ENCODE results near the gene APBA1.

APBA1 gene

GRCh38 chr9:69572611-69573010 is 99.6 kb downstream of the APBA1 start:
- Histone ChIP-seq H3K4me1 (ENCODE audit: control insufficient read depth in 1 of 2, insufficient read depth in 1 of 2, low read depth in 1 of 2, low read length in 1 of 2) (no peaks in the 10 kb centered on the region), H3K9me3 (no peaks in the 10 kb centered on the region), H3K4me3 (ENCODE audit: low read depth in 1 of 2, low read length in 1 of 2) (no peak overlapping the region), H3K36me3 (no peaks in the 10 kb centered on the region), H3K27me3 (no peaks in the 10 kb centered on the region), H3K27ac (no peak overlapping the region)
- no peak for TF ChIP-seq CTCF (IDR thresholded peaks at IDR 0.05)

GRCh38 chr9:69571032-69571431 is 101.1 kb downstream of the APBA1 start:
- Histone ChIP-seq H3K27me3 (no peaks in the 10 kb centered on the region), H3K27ac (no peak overlapping the region), H3K4me3 (ENCODE audit: low read depth in 1 of 2, low read length in 1 of 2) (no peak overlapping the region), H3K4me1 (ENCODE audit: control insufficient read depth in 1 of 2, insufficient read depth in 1 of 2, low read depth in 1 of 2, low read length in 1 of 2) (no peaks in the 10 kb centered on the region), H3K9me3 (no peaks in the 10 kb centered on the region), H3K36me3 (no peaks in the 10 kb centered on the region)
- TF ChIP-seq CTCF (IDR thresholded peaks at IDR 0.05) = no peak

DNA sequence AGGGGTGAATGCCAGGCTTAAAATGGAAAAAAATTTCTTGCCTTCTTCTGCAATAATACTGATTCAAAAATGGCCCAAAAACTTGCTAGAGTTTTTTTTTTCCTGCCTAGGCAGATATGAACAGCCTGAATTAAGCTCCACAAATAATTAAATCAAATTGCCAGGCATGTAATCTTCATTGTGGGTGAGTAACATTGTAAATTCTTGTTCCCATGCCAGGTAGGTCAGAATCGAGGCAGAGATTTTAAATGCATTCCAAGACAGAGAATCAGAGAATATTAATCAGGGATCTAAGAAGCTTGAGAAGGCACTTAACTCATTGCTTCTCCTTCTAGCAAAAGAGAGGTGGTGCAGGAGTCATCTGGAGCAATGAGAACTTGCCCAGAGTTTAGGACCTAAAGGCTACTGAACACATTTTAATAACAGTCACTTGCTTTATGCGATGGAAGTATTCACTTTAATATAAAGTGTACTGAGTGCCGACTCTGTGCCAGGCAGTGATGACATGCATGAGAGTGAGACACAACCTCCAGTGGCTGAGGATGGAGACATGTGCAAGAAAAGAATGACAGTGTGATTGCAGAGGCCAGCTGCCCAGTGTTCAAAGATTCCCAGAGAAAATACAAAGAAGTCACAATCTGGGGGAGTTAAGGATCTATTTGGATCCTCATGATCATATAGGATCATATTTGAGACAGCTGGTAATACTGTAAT is 102.3 kb downstream of the APBA1 start:
- Histone ChIP-seq H3K27me3 (no peaks in the 10 kb centered on the region), H3K36me3 (no peaks in the 10 kb centered on the region), H3K4me1 (ENCODE audit: control insufficient read depth in 1 of 2, insufficient read depth in 1 of 2, low read depth in 1 of 2, low read length in 1 of 2) (no peaks in the 10 kb centered on the region), H3K27ac (no peak overlapping the region), H3K4me3 (ENCODE audit: low read depth in 1 of 2, low read length in 1 of 2) (no peak overlapping the region), H3K9me3 (no peaks in the 10 kb centered on the region)
- TF ChIP-seq CTCF (IDR thresholded peaks at IDR 0.05) = no peak

- Histone ChIP-seq H3K27me3 (no peaks in the 10 kb centered on the region), H3K4me1 (ENCODE audit: control insufficient read depth in 1 of 2, insufficient read depth in 1 of 2, low read depth in 1 of 2, low read length in 1 of 2) (no peaks in the 10 kb centered on the region), H3K27ac (no peak overlapping the region), H3K36me3 (no peaks in the 10 kb centered on the region), H3K4me3 (ENCODE audit: low read depth in 1 of 2, low read length in 1 of 2) (no peak overlapping the region), H3K9me3 (no peaks in the 10 kb centered on the region)
- no peak for TF ChIP-seq CTCF (IDR thresholded peaks at IDR 0.05)
Measured at GRCh38 chr9:69564557-69564956, 107.6 kb downstream of the APBA1 start.

- Histone ChIP-seq H3K27me3 (peaks cover 3% of the 10 kb centered on the region), H3K9me3 (no peaks in the 10 kb centered on the region), H3K36me3 (no peaks in the 10 kb centered on the region), H3K4me1 (ENCODE audit: control insufficient read depth in 1 of 2, insufficient read depth in 1 of 2, low read depth in 1 of 2, low read length in 1 of 2) (no peaks in the 10 kb centered on the region), H3K27ac (no peak overlapping the region), H3K4me3 (ENCODE audit: low read depth in 1 of 2, low read length in 1 of 2) (no peak overlapping the region)
- no peak for TF ChIP-seq CTCF (IDR thresholded peaks at IDR 0.05)
Measured at GRCh38 chr9:69559126-69559525, 113.0 kb downstream of the APBA1 start.
